KMS-11 (cell line): ENCODE data around the gene KLHDC3.

ENCODE experiments used
- H2AFZ ChIP-seq: fragments of 200-600 bp; sonication (generic); 2 replicates; pipeline ENCODE4 v1.6.1; 2016; ENCODE audit warnings: antibody characterized with exemption, mixed run types, low read depth
- H3K27ac ChIP-seq: fragments of 200-600 bp; sonication (generic); 2 replicates; pipeline ENCODE4 v1.6.1; 2016; ENCODE audit warnings: mild to moderate bottlenecking, mixed run types
- H3K27me3 ChIP-seq: fragments of 200-600 bp; sonication (generic); 2 replicates; pipeline ENCODE4 v1.6.1; 2017; ENCODE audit warnings: mild to moderate bottlenecking, low read depth, mixed run types, moderate library complexity; ENCODE audit not compliant: insufficient read depth
- H3K36me3 ChIP-seq: fragments of 200-600 bp; sonication (generic); 2 replicates; pipeline ENCODE4 v1.6.1; 2017; ENCODE audit warnings: mild to moderate bottlenecking, mixed run types; ENCODE audit not compliant: insufficient read depth
- H3K4me1 ChIP-seq: fragments of 200-600 bp; sonication (generic); 2 replicates; pipeline ENCODE4 v1.6.1; 2016; ENCODE audit warnings: mild to moderate bottlenecking, low read depth, mixed run types; ENCODE audit not compliant: poor library complexity, severe bottlenecking
- H3K4me2 ChIP-seq: fragments of 200-600 bp; sonication (generic); 2 replicates; pipeline ENCODE4 v1.7.0; 2016; ENCODE audit warnings: mild to moderate bottlenecking, mixed run types
- H3K4me3 ChIP-seq: fragments of 200-600 bp; sonication (generic); IDR thresholded peaks from 2 replicates; pipeline ENCODE4 v1.6.1; 2017; ENCODE audit warnings: low read depth, low read length, mixed read lengths; ENCODE audit not compliant: insufficient read depth
- H3K79me2 ChIP-seq: fragments of 200-600 bp; sonication (generic); 2 replicates; pipeline ENCODE4 v1.6.1; 2016; ENCODE audit warnings: low read depth, mixed run types; ENCODE audit not compliant: insufficient read depth
- H3K9ac ChIP-seq: fragments of 200-600 bp; sonication (generic); 2 replicates; pipeline ENCODE4 v1.6.1; 2016; ENCODE audit warnings: mild to moderate bottlenecking, mixed run types
- H4K20me1 ChIP-seq: fragments of 200-600 bp; sonication (generic); 2 replicates; pipeline ENCODE4 v1.6.1; 2016; ENCODE audit warnings: mild to moderate bottlenecking, mixed run types; ENCODE audit not compliant: insufficient read depth
- TF ChIP-seq, protein P1 (sequence below): fragments of 200-600 bp; sonication (generic); conservative IDR thresholded peaks from 2 replicates; pipeline ENCODE4 v1.6.1; 2017; ENCODE audit warnings: low read depth, mild to moderate bottlenecking, antibody characterized with exemption, low read length, moderate library complexity, mixed read lengths

The KLHDC3 gene

GRCh38 chr6:42978839-42979522 is 35.1 kb upstream of the KLHDC3 start, which contains the start of gene PEX6:
Gene PEX6 (minus strand): TSS chr6:42979181. CDS start chr6:42979150, 31 bp downstream.
- no peaks in the 10 kb centered on the region for H4K20me1 ChIP-seq
- peak within 1 kb of the TSS; percentile 95 for H3K4me2 ChIP-seq
- H3K27ac ChIP-seq, result peak within 1 kb of the TSS; percentile 72
- no peaks in the 10 kb centered on the region for H3K36me3 ChIP-seq
- H3K79me2 ChIP-seq, result peaks cover 11% of the 10 kb centered on the region
- peak within 1 kb of the TSS; percentile 97 for H2AFZ ChIP-seq
- no peak within 1 kb of the TSS for H3K4me3 ChIP-seq
- peaks cover 14% of the 10 kb centered on the region for H3K4me1 ChIP-seq
- H3K9ac ChIP-seq, result peak within 1 kb of the TSS; percentile 91
- H3K27me3 ChIP-seq, result no peaks in the 10 kb centered on the region
- TF ChIP-seq, protein P1, sequence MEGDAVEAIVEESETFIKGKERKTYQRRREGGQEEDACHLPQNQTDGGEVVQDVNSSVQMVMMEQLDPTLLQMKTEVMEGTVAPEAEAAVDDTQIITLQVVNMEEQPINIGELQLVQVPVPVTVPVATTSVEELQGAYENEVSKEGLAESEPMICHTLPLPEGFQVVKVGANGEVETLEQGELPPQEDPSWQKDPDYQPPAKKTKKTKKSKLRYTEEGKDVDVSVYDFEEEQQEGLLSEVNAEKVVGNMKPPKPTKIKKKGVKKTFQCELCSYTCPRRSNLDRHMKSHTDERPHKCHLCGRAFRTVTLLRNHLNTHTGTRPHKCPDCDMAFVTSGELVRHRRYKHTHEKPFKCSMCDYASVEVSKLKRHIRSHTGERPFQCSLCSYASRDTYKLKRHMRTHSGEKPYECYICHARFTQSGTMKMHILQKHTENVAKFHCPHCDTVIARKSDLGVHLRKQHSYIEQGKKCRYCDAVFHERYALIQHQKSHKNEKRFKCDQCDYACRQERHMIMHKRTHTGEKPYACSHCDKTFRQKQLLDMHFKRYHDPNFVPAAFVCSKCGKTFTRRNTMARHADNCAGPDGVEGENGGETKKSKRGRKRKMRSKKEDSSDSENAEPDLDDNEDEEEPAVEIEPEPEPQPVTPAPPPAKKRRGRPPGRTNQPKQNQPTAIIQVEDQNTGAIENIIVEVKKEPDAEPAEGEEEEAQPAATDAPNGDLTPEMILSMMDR, result no peak

DNA sequence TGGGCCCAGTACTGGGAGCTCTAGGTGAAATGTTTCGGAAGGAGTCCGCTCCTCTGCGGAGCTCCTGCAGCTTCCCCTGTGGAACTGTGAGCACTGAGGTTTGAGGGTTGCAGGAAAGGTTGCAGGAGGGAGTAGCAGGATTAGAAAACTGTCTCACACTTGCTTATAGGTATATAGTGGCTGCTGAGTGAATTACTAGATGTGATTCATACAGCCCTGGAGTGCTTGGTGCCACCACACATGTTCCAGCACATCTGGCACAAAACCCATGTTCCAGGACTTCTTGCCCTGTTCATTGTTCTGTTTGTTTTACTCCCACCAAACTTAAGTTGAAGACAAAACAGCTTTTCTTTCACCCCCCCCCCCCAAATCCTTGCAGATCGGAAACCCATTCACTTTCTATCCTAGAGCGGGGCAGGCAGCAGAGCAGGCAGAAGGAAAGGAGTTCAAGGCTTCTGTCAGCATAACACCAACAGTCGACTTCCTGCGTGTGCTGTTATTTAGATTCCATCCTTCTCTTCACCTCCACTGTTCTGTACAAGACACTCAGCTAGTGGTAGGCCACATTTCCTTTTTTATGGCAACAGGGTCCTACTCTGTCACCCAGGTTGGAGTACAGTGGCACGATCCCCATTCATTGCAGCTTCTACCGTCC is 34.4 kb upstream of the KLHDC3 start:
- Histone ChIP-seq H3K27ac (peak overlapping the region; percentile 72), H3K9ac (peak overlapping the region; percentile 91), H4K20me1 (no peaks in the 10 kb centered on the region), H3K4me1 (peaks cover 14% of the 10 kb centered on the region), H2AFZ (peak overlapping the region; percentile 97), H3K27me3 (no peaks in the 10 kb centered on the region), H3K4me3 (no peak overlapping the region), H3K79me2 (peaks cover 11% of the 10 kb centered on the region), H3K36me3 (no peaks in the 10 kb centered on the region), H3K4me2 (peak overlapping the region; percentile 95)
- TF ChIP-seq, protein P1, result no peak

- no peaks in the 10 kb centered on the region for H4K20me1 ChIP-seq
- no peaks in the 10 kb centered on the region for H3K27me3 ChIP-seq
- no peak overlapping the region for H3K4me2 ChIP-seq
- TF ChIP-seq, protein P1, result no peak
- H3K4me3 ChIP-seq, result no peak overlapping the region
- H3K36me3 ChIP-seq, result no peaks in the 10 kb centered on the region
- H3K9ac ChIP-seq, result no peak overlapping the region
- H3K27ac ChIP-seq, result no peak overlapping the region
- peaks cover 20% of the 10 kb centered on the region for H3K4me1 ChIP-seq
- peaks cover 16% of the 10 kb centered on the region for H3K79me2 ChIP-seq
- no peak overlapping the region for H2AFZ ChIP-seq
Observed at GRCh38 chr6:42981836-42982235, 32.2 kb upstream of the KLHDC3 start.

- H3K79me2 ChIP-seq, result 0 out of 2 replicates have a peak, but pooled peaks cover 5% of the 10 kb centered on the region
- no peaks in the 10 kb centered on the region for H4K20me1 ChIP-seq
- H3K4me1 ChIP-seq, result peaks cover 11% of the 10 kb centered on the region
- H2AFZ ChIP-seq, result peak within 1 kb of the TSS; percentile 65
- no peaks in the 10 kb centered on the region for H3K27me3 ChIP-seq
- H3K36me3 ChIP-seq, result no peaks in the 10 kb centered on the region
- peak within 1 kb of the TSS; percentile 56; the same call in 1 of the 2 replicates for H3K9ac ChIP-seq
- peak within 1 kb of the TSS; percentile 91 for H3K4me2 ChIP-seq
- H3K27ac ChIP-seq, result 0 out of 2 replicates have a peak within 1 kb of the TSS, but pooled peaks have one; percentile 4
- H3K4me3 ChIP-seq, result no peak within 1 kb of the TSS
- TF ChIP-seq, protein P1, result no peak
Observed at GRCh38 chr6:42984001-42984923, 29.8 kb upstream of the KLHDC3 start, which contains the start of gene PPP2R5D. Gene PPP2R5D (plus strand): TSS chr6:42984570. CDS start chr6:42984678, 108 bp downstream.
